Stromal cell of bone marrow (primary cell): ENCODE data around the gene KCNK7.

ENCODE experiments used
- DNase-seq: peaks from one replicate; pipeline ENCODE4 v3.0.0-alpha.2; 2012; ENCODE audit warnings: low read depth

KCNK7 gene

DNA sequence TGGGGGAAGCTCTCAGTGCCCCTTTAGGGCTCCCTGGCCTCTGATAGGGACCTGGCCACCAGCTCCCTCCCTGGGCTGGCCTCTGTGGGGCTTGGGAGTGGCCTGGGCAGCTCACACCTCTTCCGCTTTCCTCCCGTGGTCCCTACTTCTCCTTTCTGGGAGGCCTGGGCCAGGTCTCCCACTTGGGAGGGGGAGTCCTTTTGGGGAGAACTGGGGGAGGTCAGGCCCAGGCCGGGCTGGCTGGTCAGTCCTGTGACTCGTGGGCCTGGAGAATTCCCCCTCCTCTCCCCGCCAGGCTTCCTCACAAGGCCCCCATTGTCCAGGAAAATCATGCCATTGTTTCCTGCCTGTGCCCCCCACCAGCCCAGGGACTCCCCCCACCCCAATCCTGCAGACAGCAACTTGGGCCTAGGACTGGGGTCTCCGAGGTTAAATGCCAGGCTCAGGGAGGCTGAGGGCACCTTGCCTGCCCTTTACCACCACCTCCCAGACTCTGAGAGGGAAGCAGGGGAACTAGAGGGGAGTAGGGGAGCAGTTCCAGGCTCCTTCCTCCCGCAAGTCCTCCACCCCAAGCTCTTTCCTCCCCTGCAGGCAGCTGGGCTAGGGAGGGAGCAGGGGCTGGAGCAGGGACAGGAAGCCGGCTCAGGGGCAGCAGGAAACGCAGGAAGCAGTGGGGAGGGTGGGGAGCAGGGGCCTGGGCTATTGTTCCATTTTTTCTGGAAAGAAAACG is 15.6 kb upstream of the KCNK7 start:
- DNase-seq = no peak

DNA sequence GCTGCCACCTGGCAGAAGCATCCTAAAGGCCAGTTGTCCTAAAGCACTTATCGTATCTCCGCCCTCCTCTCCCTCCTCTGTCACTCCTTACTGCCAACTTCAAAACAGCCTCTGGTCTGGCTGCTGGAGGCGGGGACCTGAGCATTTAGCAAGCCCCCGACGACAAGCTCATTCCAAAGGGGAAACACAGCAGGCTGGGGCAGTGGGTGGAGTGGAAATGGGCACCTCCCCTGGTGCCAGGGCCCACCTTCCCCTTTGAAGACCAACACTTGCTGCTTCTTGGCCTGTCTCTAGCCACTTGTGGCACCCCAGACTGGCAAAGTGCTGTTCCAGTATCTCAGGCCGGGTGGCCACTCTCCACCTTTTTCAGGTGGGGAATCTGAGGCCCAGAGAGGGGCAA is 14.8 kb upstream of the KCNK7 start:
- no peak for DNase-seq

DNA sequence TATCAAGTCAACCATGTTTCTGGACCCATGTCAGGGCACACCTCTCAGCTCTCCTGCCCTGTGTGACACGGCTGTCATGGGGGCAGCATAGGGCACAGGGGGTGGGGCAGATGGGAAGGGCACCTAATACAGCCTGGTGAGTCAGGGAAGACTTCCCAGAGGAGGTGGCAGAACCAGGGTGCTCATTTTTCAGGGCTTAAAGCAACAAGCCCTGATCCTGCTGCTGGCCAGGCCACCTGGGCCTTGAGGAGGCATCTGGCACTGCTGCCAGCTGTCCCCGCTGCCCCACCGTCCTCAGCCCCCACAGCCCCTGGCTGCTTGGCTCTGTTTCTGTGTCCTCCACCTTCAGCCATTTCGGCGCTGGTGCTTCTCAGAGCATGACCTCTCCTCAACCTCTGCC is 14.1 kb upstream of the KCNK7 start:
- no peak for DNase-seq

DNA sequence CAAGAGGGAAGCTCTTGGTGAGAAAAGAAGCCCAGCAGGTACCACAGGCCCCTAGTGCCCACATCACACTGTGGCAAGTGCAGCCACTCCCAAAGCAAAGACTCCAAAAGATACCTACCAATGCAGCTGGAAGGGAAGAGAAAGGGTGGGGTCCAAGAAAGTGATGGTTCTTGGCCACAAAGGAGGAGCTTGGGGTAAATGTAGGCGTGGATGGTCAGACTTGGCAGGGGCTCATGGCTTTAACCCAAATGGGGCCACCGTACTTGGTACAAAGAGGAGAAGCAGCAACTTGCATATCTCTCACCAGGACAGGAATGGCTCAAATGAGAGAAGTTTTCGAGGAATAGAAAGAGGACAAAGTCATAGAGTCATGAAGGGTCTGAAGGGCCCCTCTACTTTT is 13.6 kb upstream of the KCNK7 start:
- no peak for DNase-seq

DNA sequence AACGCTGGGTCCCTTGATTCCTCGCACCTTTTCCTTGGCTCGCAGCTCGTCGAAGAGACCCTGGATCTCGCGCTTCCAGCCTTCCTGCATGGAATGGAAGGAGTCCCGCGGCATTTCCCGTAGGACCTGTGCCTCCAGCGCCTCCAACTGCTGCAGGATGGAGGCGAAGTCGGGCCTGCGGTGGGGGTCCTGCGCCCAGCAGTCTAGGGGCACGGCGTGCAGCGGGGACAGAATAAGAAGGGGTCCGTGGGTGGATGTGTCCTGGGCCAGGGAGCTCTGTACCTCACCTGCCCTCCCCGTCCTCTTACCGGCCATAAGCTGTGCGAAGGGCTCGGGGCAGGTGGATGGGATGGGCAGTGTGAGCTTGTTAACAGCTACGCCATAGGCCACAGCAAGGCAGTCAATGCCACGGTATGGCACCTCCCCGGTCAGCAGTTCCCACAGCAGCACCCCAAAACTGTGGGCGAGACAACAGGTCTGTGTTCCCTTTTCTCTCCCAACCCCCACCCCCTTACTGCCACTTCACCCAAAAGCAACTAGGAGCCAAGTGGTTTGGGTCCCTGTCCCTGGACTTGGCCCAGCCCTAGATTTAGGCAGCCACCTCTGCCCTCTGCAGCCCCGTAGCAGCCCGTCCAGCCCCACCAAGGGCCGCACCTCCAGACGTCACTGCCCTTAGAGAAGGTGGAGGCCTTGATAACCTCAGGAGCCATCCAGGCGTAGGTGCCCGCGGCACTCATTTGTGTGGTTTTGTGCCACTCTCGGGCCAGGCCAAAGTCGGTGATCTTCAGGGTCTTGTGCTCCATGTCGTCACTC is 12.2 kb upstream of the KCNK7 start:
- DNase-seq = no peak

DNA sequence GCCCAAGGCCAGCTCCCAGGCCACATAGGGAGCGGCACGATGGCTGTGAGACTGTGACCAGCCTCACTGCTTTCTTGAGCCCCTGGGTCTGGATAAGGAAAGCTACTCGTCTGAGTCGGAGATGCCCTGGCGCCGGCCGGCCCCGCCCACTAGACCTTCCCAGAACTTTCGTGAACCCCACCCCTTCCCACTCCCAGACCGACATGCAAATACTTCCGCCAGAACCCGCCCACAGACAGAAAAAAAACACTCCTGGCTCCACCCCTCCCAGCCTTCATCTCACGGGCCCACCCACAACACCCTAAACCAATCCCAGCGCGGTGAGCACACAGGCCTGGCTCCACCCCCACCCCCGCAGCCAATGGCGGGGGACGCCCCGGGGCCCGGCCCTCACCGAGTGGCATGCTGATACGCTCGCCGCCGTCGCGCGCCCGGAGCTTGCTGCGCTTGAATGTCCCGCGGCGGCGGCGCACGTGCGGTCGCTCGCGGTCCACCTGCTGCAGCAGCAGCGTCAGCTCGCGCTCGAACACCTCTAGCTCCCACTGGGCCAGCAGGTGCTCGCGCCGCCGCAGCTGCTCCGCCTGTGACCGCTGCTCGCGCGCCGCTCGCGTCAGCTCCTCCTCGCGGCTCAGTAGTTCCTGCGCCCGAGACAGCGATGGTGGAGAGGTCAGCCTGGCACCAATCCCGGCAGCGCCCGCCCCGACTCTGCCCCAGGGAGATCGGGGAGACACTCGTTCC is 11.4 kb upstream of the KCNK7 start:
- peak; percentile 87 for DNase-seq

- DNase-seq = no peak
These were observed 8.7 kb upstream of the KCNK7 start for GRCh38 chr11:65604258-65604657.

- DNase-seq = no peak
These were observed 4.3 kb upstream of the KCNK7 start for GRCh38 chr11:65599955-65600246.

GRCh38 chr11:65599216-65599954 is 3.8 kb upstream of the KCNK7 start:
- no peak for DNase-seq

DNA sequence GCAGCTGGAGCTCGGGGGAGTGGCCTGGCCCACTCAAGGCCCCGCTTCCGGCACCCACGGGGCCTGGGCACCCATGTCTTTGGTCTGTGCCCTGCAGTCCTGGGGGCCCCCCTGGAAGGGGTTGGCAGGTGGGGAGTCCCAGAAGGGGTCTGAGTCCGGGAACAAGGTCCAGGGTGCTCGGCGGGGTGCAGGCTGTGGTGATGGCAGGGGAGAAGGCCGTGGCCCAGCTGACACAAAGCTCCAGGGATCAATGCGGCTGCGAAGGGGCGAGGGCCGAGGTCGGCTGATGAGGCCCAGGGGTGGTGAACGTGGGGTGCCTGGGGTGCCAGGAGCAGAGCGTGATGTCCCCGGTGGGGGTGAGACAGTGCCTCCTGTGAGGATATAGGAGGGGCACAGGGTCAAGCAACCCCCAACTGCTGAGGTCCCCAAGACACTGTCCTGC is 2.7 kb upstream of the KCNK7 start:
- DNase-seq = no peak

DNA sequence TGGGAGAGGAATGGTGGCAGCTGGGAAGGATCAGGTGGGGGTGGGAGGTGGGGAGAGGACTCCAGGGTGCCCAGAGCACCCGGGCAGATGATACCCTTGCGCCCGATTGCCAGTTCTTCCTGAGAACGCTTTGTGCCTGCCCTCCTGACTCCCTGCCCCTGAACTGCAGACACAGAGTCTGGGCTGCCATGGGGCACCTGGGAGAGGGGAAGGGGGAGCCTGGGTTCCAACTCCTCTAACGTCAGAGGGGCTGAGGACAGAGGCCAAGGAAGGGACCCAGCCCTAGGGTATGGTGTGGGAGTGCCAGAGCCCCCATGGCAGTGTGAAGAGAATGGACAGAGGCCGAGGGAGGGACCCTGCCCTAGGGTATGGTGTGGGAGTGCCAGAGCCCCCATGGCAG is 920 bp upstream of the KCNK7 start:
- no peak for DNase-seq

DNA sequence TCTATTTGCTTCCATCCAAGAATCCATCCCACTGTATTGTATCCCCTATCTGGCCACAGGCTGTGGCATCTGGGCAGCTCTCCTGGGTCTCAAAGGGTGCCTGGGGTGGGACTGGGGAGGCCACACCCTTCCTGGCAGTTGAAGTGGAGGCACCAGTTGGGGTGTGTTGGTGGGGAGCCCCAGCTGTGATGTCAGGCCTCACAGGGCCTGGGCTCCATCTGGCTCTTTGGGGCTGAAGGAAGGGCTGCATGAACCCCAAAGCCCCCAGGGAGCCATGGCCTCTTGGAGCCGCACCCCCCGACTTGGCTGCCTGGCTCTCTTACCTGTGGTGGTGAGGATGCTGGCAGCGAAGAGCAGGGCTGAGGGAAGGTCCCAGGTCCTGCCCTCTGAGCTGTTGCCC is 469 bp downstream of the KCNK7 start:
- no peak for DNase-seq

DNA sequence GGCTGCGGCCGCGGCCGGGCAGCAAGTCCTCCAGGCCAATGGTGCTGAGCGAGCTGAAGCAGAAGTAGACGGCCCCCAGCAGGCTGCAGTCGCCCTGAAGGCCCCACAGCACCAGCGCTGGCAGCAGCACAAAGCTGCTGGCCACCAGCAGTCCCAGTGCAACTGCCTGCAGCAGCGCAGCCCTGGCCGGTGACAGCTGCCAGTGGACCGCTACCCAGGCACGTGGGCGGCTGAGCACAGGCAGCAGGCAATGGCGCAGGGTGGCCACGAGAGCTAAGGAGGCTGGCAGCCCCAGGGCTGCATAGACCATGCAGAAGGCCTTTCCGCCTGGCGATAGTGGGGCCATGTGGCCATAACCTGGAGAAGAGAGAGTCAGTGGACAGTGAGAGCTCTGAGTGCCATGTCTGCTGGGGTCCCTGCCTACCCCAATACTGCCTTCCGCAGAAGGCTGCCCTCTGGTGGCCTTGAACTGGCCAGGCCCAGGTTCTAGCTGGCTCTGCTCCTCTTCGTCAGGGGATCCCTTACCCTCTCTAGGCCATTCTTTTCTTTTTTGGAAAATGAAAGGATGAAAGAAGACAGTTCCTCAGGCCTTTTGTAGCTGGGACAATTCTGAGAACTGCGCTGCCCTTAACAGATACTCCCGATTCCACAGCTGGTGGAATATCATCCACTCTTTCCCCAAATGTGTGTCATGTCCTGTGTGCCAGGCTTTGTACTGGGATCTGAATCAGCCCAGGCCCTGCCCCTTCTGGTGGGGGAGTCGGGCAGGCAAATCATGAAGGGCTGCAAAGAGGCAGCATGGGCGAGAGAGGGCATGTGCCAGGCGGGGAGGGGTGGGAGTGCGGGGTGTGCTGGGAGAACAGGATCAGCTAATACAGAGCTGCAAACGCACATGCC is 1.8 kb downstream of the KCNK7 start:
- DNase-seq = no peak

DNA sequence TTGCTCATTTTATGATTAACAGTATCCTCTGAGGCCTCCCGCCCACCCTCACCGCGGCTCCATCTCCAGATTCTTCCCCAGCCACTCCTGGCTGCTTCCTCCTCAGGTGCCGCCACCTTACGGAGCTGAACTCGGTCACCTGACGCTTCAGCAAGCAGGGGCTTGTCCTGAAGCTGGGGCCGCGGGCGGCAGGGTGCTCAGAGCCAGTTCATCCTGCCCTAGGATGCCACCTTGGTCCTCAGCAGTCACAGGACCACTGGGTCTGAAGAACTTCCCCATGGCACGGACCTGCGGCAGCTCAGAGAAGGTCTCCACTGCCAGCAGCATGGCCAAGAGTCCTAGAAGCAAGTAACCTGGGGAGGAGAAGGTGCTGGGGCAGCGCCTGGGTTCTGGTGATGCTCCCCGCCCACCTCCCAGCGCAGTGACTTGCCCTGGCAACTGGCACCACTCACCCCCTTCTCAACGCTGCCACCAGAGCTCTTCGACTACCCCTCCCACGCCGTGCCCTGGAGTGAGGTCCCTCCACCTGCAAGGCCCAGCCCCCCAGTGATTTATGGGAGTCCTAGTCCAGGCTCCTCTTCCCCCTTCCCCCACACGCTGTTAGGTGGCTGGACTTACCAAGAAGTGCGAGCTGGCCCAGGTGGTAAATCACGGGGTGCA is 2.6 kb downstream of the KCNK7 start:
- no peak for DNase-seq

DNA sequence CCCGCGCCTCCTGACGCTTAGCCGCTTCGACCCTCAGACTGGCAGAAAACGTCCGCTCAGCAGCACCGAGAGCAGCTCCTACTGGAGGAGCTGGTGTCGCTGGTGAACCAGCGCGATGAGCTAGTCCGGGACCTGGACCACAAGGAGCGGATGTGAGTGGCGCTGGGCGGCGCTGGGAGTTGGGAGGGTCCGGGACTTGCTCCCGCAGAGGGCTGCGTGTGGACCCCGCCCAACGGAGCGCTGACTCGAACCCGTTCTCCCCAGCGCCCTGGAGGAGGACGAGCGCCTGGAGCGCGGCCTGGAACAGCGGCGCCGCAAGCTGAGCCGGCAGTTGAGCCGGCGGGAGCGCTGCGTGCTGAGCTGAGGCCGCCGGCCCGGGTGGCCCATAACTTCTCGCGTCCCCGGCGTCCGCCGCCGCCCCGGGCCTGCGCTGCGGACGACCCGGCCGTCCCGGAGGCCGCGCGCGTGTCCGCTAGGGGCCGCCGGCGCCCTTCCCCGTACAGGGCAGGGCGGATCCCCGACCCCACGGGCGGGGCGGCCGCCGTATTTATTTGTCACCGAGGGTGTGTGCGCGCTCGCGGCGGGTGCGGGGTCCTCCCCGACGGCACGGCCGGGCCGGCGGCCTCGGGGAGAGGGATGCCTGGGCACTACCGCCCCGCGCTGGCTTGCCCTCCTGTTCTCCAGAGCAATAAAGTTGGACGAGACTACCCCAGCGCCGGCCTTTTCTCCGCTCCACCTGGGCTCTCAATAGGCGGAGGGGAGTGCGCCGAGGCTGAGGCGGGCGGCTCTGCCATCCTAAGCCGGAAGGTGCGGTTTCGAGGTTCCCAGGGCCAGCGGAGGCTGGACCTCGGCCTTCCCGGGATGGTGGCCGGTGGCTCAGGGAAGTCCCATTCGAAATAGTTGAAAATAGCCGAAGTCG is 3.4 kb downstream of the KCNK7 start:
- DNase-seq = no peak

GRCh38 chr11:65590240-65590738 is 5.3 kb downstream of the KCNK7 start:
- DNase-seq = no peak

- no peak for DNase-seq
These were observed 6.0 kb downstream of the KCNK7 start for GRCh38 chr11:65589444-65590239.

GRCh38 chr11:65588199-65589054 is 7.2 kb downstream of the KCNK7 start:
- no peak for DNase-seq
